Measurements from ENCODE around the gene RFC4.

GRCh38 chr3:186847437-186847836 lies 41.2 kb upstream of the RFC4 start:
- TF ChIP-seq ZNF670 (tag by site-specific recombination; IDR thresholded peaks at IDR 0.05; ENCODE audit: low read depth) (no peak), CTCF (tag by site-specific recombination; IDR thresholded peaks at IDR 0.05) (no peak), ZNF274 (IDR thresholded peaks at IDR 0.05; ENCODE audit: low read length) (no peak), ZNF274 (tag by site-specific recombination; IDR thresholded peaks at IDR 0.05; ENCODE audit: borderline replicate concordance) (no peak), ZSCAN4 (tag by site-specific recombination; IDR thresholded peaks at IDR 0.05) (no peak), HOXC10 (CRISPR knock-in tag; IDR thresholded peaks at IDR 0.05) (no peak)

All from HEK293 (cell line).